GM12878 (cell line): ENCODE results near the gene THRAP3. TPM values are rescaled to one million over a fixed set of nuclear protein-coding genes. Genes with fewer than 3 reads are reported as not detected.

Source experiments
- ATAC-seq: fragments of 200-7000 bp; cut with Tn5 transposase; 3 replicates; pipeline ENCODE4 v1.9.1; 2020; ENCODE audit warnings: mild to moderate bottlenecking, moderate library complexity
- BruUV-seq: library from RNA; stranded (reverse); fragments of 400-500 nt; replicated peaks from 2 replicates; lab custom pipeline; 2021; lab: Mats Ljungman, UMichigan
- CTCF ChIA-PET: fragments of 300-600 bp; sonication (Branson Sonifier 250); formaldehyde crosslinking; extraction: SDS; loops from one replicate; lab custom pipeline; 2021; ENCODE audit warnings: inconsistent platforms; lab: Yijun Ruan, JAX
- POLR2A ChIA-PET: fragments of 350-600 bp; formaldehyde crosslinking; extraction: SDS; loops from one replicate; lab custom pipeline; 2021; ENCODE audit warnings: inconsistent platforms; lab: Charles Lee
- RAD21 ChIA-PET: fragments of 300-600 bp; sonication (Branson Sonifier 250); formaldehyde crosslinking; loops from one replicate; lab custom pipeline; 2023; ENCODE audit warnings: antibody characterized with exemption; ENCODE audit not compliant: unreplicated experiment; lab: Charles Lee
- SMC1A ChIA-PET: fragments of 300-600 bp; sonication (Branson Sonifier 250); formaldehyde crosslinking; loops from one replicate; lab custom pipeline; 2023; ENCODE audit not compliant: unreplicated experiment, uncharacterized antibody; lab: Charles Lee
- DNase-seq: peaks from one replicate; pipeline ENCODE4 v3.0.0-alpha.2; 2011; ENCODE audit warnings: low read depth, low spot score
- FAIRE-seq: peaks from 3 replicates; lab custom pipeline; 2011; peaks lifted over from hg19 to GRCh38; lab: Jason Lieb, UNC
- H2AFZ ChIP-seq: 2 replicates; pipeline ENCODE4 v1.6.0; 2011; ENCODE audit warnings: low read depth, low read length, control low read depth; ENCODE audit not compliant: control insufficient read depth
- H3K27ac ChIP-seq: 2 replicates; pipeline ENCODE4 v1.5.1; 2011; ENCODE audit warnings: control low read depth; ENCODE audit not compliant: control insufficient read depth, insufficient read depth
- H3K27me3 ChIP-seq, 2 experiments: replicated peaks in 1 of 2; 2 replicates each; pipeline versions ENCODE4 v1.6.0 to v1.6.1; 2011; ENCODE audit warnings: low read length in 1 of 2; ENCODE audit not compliant: control insufficient read depth in 2 of 2, insufficient read depth in 2 of 2
- H3K36me3 ChIP-seq, 2 experiments: 2 replicates each; pipeline ENCODE4 v1.5.1; 2011; ENCODE audit warnings: low read length in 1 of 2; ENCODE audit not compliant: control insufficient read depth in 2 of 2, insufficient read depth in 2 of 2
- H3K4me1 ChIP-seq: 2 replicates; pipeline ENCODE4 v1.6.1; 2011; ENCODE audit warnings: mild to moderate bottlenecking, low read length, moderate library complexity, mixed read lengths; ENCODE audit not compliant: control insufficient read depth, insufficient read depth
- H3K4me2 ChIP-seq: 2 replicates; pipeline ENCODE4 v1.6.0; 2011; ENCODE audit warnings: control low read depth; ENCODE audit not compliant: control insufficient read depth, insufficient read depth
- H3K4me3 ChIP-seq: fragments of 200-600 bp; sonication (generic); 2 replicates; pipeline ENCODE4 v1.5.1; 2016
- H3K79me2 ChIP-seq: 2 replicates; pipeline ENCODE4 v1.6.0; 2011; ENCODE audit warnings: low read length; ENCODE audit not compliant: control insufficient read depth, insufficient read depth
- H3K9ac ChIP-seq: 2 replicates; pipeline ENCODE4 v1.8.0; 2011; ENCODE audit warnings: low read length, control low read depth, mixed read lengths; ENCODE audit not compliant: control insufficient read depth, insufficient read depth
- H3K9me3 ChIP-seq: replicated peaks from 3 replicates; pipeline ENCODE4 v1.5.1; 2011; ENCODE audit warnings: mild to moderate bottlenecking, low read length; ENCODE audit not compliant: control insufficient read depth, insufficient read depth
- H4K20me1 ChIP-seq: 2 replicates; pipeline ENCODE4 v1.6.0; 2011; ENCODE audit not compliant: control insufficient read depth, insufficient read depth
- ATF7 ChIP-seq: fragments of 450-650 bp; IDR thresholded peaks from 2 replicates; pipeline ENCODE4 v1.6.1; 2016; ENCODE audit warnings: low read depth, mild to moderate bottlenecking
- CREM ChIP-seq: IDR thresholded peaks from 2 replicates; pipeline ENCODE4 v1.6.1; 2014; ENCODE audit warnings: antibody characterized with exemption, low read depth
- GATAD2B ChIP-seq: fragments of 450-650 bp; conservative IDR thresholded peaks from 2 replicates; pipeline ENCODE4 v1.6.1; 2017; ENCODE audit warnings: low read depth, mild to moderate bottlenecking, moderate library complexity
- HDAC2 ChIP-seq: fragments of 200-600 bp; sonication (generic); IDR thresholded peaks from 2 replicates; pipeline ENCODE4 v1.6.1; 2017
- KDM1A ChIP-seq: fragments of 200-600 bp; sonication (generic); IDR thresholded peaks from 2 replicates; pipeline ENCODE4 v1.6.1; 2016; ENCODE audit warnings: borderline replicate concordance
- KLF5 ChIP-seq: fragments of 450-650 bp; IDR thresholded peaks from 2 replicates; pipeline ENCODE4 v1.6.1; 2014; ENCODE audit warnings: mild to moderate bottlenecking; ENCODE audit not compliant: partially characterized antibody
- MTA2 ChIP-seq: fragments of 450-650 bp; IDR thresholded peaks from 2 replicates; pipeline ENCODE4 v1.6.1; 2016; ENCODE audit warnings: low read depth, mild to moderate bottlenecking, moderate library complexity
- NBN ChIP-seq: fragments of 450-650 bp; IDR thresholded peaks from 2 replicates; pipeline ENCODE4 v1.6.1; 2016
- POLR2A ChIP-seq: IDR thresholded peaks from 2 replicates; pipeline ENCODE4 v1.6.1; 2011; ENCODE audit warnings: low read depth, mild to moderate bottlenecking, low read length
- POU2F2 ChIP-seq: IDR thresholded peaks from 3 replicates; pipeline ENCODE4 v1.6.1; 2011; ENCODE audit warnings: low read depth, mild to moderate bottlenecking, low read length, borderline replicate concordance
- YBX1 ChIP-seq: fragments of 450-650 bp; IDR thresholded peaks from 2 replicates; pipeline ENCODE4 v1.6.1; 2016; ENCODE audit warnings: antibody characterized with exemption
- ZNF207 ChIP-seq: fragments of 450-650 bp; IDR thresholded peaks from 2 replicates; pipeline ENCODE4 v1.6.1; 2014; ENCODE audit warnings: antibody characterized with exemption, mild to moderate bottlenecking, borderline replicate concordance
- WGBS: methylation state at CpG from one replicate; pipeline ENCODE4 v1.1.6; 2016; ENCODE audit warnings: low lambda C conversion rate; ENCODE audit not compliant: insufficient replicate concordance, insufficient coverage; ENCODE audit errors: missing lambda C conversion rate; 5-methylcytosine and 5-hydroxymethylcytosine counted together
- in situ Hi-C: fragments of 300-500 bp; cut with MboI; formaldehyde crosslinking; loops from 9 replicates; pipeline ENCODE4 v1.14.3; 2018; ENCODE audit warnings: mixed read lengths
- intact Hi-C: fragments of 100-400 bp; cut with micrococcal nuclease; formaldehyde crosslinking; loops from one replicate; pipeline ENCODE4 v1.14.2; 2022; ENCODE audit not compliant: unreplicated experiment
- polyA plus RNA-seq, 11 experiments: library from polyadenylated mRNA; depleted of rRNA in 4 of 11; unstranded in 6 of 11; stranded (reverse) in 5 of 11; fragments of >200 nt; fragmentation: Nextera tagmentation in 4 of 11; fragmentation: Illumina TruSeq in 1 of 11; extraction: Ambion mirVana in 4 of 11; extraction: Trizol in 1 of 11; gene quantifications; 1 replicate in 1 of 11; 2 replicates in 10 of 11; pipeline versions ENCODE4 v1.2.1 to v1.2.3, GENCODE V29; 2011 to 2016; ENCODE audit warnings: inconsistent platforms in 2 of 11, missing spikeins in 2 of 11, low read depth in 1 of 11
- total RNA-seq, 4 experiments: library from RNA; depleted of rRNA in 3 of 4; stranded (reverse); fragments of >200 nt in 3 of 4; fragmentation: Illumina TruSeq in 1 of 4; extraction: Trizol in 1 of 4; gene quantifications; 2 replicates each; pipeline versions ENCODE4 v1.2.1 to v1.2.3, GENCODE V29; 2013 to 2021
- TF ChIP-seq, protein P1 (sequence below): fragments of 450-650 bp; IDR thresholded peaks from 2 replicates; pipeline ENCODE4 v1.6.1; 2017; ENCODE audit warnings: antibody characterized with exemption, mild to moderate bottlenecking, moderate library complexity
- TF ChIP-seq, protein P2 (sequence below): IDR thresholded peaks from 2 replicates; pipeline ENCODE4 v1.6.1; 2012; ENCODE audit warnings: mild to moderate bottlenecking, low read depth, low read length
- TF ChIP-seq, protein P3 (sequence below), 3 experiments: IDR thresholded peaks in 2 of 3; conservative IDR thresholded peaks in 1 of 3; 2 replicates each; pipeline ENCODE4 v1.5.1; 2011; ENCODE audit warnings: low read depth in 3 of 3, low read length in 3 of 3, mild to moderate bottlenecking in 3 of 3, control low read depth in 2 of 3, moderate library complexity in 2 of 3, inconsistent platforms in 1 of 3, mixed read lengths in 1 of 3; ENCODE audit not compliant: control insufficient read depth in 2 of 3, insufficient read depth in 1 of 3; ENCODE audit errors: extremely low read depth in 1 of 3

The THRAP3 gene
- total and polyA plus RNA-seq, 10 of the 15 experiments (the other 5 are each of a cell fraction or from before 2014, with no cell fraction given), result 76.3 to 173 (median 136) TPM

DNA sequence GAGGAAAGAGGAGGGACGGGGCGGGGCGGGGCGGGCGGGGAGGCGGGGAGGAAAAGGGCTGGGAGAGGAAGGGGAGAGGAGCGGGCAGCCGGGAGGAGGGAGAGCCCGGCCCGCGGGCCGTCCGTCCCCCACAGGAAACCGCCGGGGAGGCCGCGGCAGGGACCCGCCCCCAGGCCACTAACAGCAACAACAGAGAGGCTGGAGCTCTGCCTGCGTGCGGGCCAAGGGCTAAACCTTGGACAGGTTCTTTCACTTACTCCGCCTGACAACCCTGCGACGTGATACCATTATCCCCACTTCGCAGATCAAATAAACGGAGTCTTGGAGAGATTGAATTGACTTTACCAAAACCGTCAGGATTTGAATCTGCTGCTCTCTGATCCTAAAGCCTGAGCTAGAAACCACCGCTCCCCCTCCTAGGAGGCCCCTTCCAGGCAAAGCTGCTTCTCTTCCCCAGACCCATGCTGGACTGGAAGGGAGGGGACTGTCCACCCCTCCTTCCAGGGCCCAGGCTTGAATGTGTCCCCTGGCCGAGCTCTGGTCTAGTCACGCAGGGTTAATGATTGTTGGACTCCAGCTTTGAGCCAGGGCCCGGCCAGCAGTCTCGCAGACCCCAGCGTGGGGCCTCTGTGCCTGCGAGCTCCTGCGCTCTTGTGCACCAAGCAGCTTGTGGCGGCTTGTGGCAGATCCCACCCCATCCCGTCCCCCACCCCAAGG is 99.6 kb downstream of the THRAP3 start, which contains the start of gene EVA1B:
EVA1B (minus strand) TSS at position 10 of the 717 bp plus-strand sequence. CDS start 608 bp downstream, outside the sequence.
- H2AFZ ChIP-seq, result peak within 1 kb of the TSS; percentile 10
- SMC1A ChIA-PET, result interaction anchor here (0.7 to 1.8 kb wide), 7 partner anchors 12 to 98 kb away, joined by 3 to 5 read pairs (median 3); no protein-coding TSS in a partner anchor
- TF ChIP-seq, protein P1, sequence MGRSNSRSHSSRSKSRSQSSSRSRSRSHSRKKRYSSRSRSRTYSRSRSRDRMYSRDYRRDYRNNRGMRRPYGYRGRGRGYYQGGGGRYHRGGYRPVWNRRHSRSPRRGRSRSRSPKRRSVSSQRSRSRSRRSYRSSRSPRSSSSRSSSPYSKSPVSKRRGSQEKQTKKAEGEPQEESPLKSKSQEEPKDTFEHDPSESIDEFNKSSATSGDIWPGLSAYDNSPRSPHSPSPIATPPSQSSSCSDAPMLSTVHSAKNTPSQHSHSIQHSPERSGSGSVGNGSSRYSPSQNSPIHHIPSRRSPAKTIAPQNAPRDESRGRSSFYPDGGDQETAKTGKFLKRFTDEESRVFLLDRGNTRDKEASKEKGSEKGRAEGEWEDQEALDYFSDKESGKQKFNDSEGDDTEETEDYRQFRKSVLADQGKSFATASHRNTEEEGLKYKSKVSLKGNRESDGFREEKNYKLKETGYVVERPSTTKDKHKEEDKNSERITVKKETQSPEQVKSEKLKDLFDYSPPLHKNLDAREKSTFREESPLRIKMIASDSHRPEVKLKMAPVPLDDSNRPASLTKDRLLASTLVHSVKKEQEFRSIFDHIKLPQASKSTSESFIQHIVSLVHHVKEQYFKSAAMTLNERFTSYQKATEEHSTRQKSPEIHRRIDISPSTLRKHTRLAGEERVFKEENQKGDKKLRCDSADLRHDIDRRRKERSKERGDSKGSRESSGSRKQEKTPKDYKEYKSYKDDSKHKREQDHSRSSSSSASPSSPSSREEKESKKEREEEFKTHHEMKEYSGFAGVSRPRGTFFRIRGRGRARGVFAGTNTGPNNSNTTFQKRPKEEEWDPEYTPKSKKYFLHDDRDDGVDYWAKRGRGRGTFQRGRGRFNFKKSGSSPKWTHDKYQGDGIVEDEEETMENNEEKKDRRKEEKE, result no peak
- TF ChIP-seq POU2F2 (no peak), YBX1 (no peak), KDM1A (no peak), ZNF207 (no peak), NBN (0 out of 2 replicates have a peak, but pooled peaks have one; percentile 26), POLR2A (no peak; the same call in 1 of the 2 replicates), CREM (no peak), HDAC2 (no peak), KLF5 (no peak), ATF7 (no peak), MTA2 (no peak), GATAD2B (no peak)
- TF ChIP-seq, protein P2, sequence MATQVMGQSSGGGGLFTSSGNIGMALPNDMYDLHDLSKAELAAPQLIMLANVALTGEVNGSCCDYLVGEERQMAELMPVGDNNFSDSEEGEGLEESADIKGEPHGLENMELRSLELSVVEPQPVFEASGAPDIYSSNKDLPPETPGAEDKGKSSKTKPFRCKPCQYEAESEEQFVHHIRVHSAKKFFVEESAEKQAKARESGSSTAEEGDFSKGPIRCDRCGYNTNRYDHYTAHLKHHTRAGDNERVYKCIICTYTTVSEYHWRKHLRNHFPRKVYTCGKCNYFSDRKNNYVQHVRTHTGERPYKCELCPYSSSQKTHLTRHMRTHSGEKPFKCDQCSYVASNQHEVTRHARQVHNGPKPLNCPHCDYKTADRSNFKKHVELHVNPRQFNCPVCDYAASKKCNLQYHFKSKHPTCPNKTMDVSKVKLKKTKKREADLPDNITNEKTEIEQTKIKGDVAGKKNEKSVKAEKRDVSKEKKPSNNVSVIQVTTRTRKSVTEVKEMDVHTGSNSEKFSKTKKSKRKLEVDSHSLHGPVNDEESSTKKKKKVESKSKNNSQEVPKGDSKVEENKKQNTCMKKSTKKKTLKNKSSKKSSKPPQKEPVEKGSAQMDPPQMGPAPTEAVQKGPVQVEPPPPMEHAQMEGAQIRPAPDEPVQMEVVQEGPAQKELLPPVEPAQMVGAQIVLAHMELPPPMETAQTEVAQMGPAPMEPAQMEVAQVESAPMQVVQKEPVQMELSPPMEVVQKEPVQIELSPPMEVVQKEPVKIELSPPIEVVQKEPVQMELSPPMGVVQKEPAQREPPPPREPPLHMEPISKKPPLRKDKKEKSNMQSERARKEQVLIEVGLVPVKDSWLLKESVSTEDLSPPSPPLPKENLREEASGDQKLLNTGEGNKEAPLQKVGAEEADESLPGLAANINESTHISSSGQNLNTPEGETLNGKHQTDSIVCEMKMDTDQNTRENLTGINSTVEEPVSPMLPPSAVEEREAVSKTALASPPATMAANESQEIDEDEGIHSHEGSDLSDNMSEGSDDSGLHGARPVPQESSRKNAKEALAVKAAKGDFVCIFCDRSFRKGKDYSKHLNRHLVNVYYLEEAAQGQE, result no peak
- TF ChIP-seq, protein P3, sequence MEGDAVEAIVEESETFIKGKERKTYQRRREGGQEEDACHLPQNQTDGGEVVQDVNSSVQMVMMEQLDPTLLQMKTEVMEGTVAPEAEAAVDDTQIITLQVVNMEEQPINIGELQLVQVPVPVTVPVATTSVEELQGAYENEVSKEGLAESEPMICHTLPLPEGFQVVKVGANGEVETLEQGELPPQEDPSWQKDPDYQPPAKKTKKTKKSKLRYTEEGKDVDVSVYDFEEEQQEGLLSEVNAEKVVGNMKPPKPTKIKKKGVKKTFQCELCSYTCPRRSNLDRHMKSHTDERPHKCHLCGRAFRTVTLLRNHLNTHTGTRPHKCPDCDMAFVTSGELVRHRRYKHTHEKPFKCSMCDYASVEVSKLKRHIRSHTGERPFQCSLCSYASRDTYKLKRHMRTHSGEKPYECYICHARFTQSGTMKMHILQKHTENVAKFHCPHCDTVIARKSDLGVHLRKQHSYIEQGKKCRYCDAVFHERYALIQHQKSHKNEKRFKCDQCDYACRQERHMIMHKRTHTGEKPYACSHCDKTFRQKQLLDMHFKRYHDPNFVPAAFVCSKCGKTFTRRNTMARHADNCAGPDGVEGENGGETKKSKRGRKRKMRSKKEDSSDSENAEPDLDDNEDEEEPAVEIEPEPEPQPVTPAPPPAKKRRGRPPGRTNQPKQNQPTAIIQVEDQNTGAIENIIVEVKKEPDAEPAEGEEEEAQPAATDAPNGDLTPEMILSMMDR (IDR thresholded peaks at IDR 0.05 in 2 of 3, conservative IDR thresholded peaks at IDR 0.05 in 1 of 3; ENCODE audit: control insufficient read depth in 2 of 3, extremely low read depth in 1 of 3, insufficient read depth in 1 of 3, low read depth in 3 of 3, low read length in 3 of 3), result no peak

More for the DNA sequence above, 99.6 kb downstream of the THRAP3 start, which contains the start of gene EVA1B:
- Histone ChIP-seq H3K36me3 (no peaks in the 10 kb centered on the region), H3K27ac (no peak within 1 kb of the TSS), H3K4me3 (peak within 1 kb of the TSS; percentile 70), H4K20me1 (no peaks in the 10 kb centered on the region), H3K9me3 (no peaks in the 10 kb centered on the region), H3K4me2 (peak within 1 kb of the TSS; percentile 97), H3K4me1 (peaks cover 24% of the 10 kb centered on the region), H3K9ac (peak within 1 kb of the TSS; percentile 47), H3K79me2 (no peaks in the 10 kb centered on the region), H3K27me3 (no peaks in the 10 kb centered on the region)
- WGBS, result 14% methylated on average over 27 of the region's 36 CpGs
- POLR2A ChIA-PET, result interaction anchor here (0.5 to 1.3 kb wide), 3 partner anchors 15 to 25 kb away, joined by 3 to 5 read pairs (median 4); partner anchors contain the start of gene SH3D21
- no TSS peak for BruUV-seq
- DNase-seq (no peak), ATAC-seq (peak; percentile 69), FAIRE-seq (no peak)
- intact Hi-C loops, result no loop called here
- CTCF ChIA-PET, result interaction anchor here (1.0 to 1.7 kb wide), 6 partner anchors 17 to 174 kb away, joined by 3 to 10 read pairs (median 4); partner anchors contain the start of genes SH3D21 and TRAPPC3
- RAD21 ChIA-PET, result interaction anchor here (0.8 to 1.9 kb wide), 7 partner anchors 14 to 98 kb away, joined by 3 to 5 read pairs (median 4); partner anchors contain the start of gene SH3D21
- in situ Hi-C loops, result no loop called here
